Measurements from ENCODE around the gene CDYL.

CDYL gene

GRCh38 chr6:4781967-4782575 is 5.9 kb downstream of the CDYL start:
- DNase-seq (ENCODE audit: low read depth) = no peak

GRCh38 chr6:4786996-4787395 is 10.8 kb downstream of the CDYL start:
- no peak for TF ChIP-seq CTCF (IDR thresholded peaks at IDR 0.05; ENCODE audit: control insufficient read depth, insufficient read depth, low read depth, low read length, missing control alignments)
- H3K4me3 ChIP-seq (ENCODE audit: control insufficient read depth, low read depth, low read length) = no peak overlapping the region

More at GRCh38 chr6:4781967-4782575, 5.9 kb downstream of the CDYL start:
- TF ChIP-seq CTCF (IDR thresholded peaks at IDR 0.05; ENCODE audit: control insufficient read depth, insufficient read depth, low read depth, low read length, missing control alignments) = no peak
- H3K4me3 ChIP-seq (ENCODE audit: control insufficient read depth, low read depth, low read length) = no peak overlapping the region

GRCh38 chr6:4788482-4788881 is 12.3 kb downstream of the CDYL start:
- no peak for TF ChIP-seq CTCF (IDR thresholded peaks at IDR 0.05; ENCODE audit: control insufficient read depth, insufficient read depth, low read depth, low read length, missing control alignments)
- DNase-seq (ENCODE audit: low read depth) = no peak

More at GRCh38 chr6:4786996-4787395, 10.8 kb downstream of the CDYL start:
- DNase-seq (ENCODE audit: low read depth) = no peak

GRCh38 chr6:4788953-4789584 is 12.9 kb downstream of the CDYL start:
- no peak overlapping the region for H3K4me3 ChIP-seq (ENCODE audit: control insufficient read depth, low read depth, low read length)
- no peak for DNase-seq (ENCODE audit: low read depth)
- no peak for TF ChIP-seq CTCF (IDR thresholded peaks at IDR 0.05; ENCODE audit: control insufficient read depth, insufficient read depth, low read depth, low read length, missing control alignments)

More at GRCh38 chr6:4788482-4788881, 12.3 kb downstream of the CDYL start:
- no peak overlapping the region for H3K4me3 ChIP-seq (ENCODE audit: control insufficient read depth, low read depth, low read length)

GRCh38 chr6:4790158-4790899 is 14.1 kb downstream of the CDYL start:
- no peak for DNase-seq (ENCODE audit: low read depth)
- TF ChIP-seq CTCF (IDR thresholded peaks at IDR 0.05; ENCODE audit: control insufficient read depth, insufficient read depth, low read depth, low read length, missing control alignments) = no peak
- H3K4me3 ChIP-seq (ENCODE audit: control insufficient read depth, low read depth, low read length) = no peak overlapping the region

- no peak for TF ChIP-seq CTCF (IDR thresholded peaks at IDR 0.05; ENCODE audit: control insufficient read depth, insufficient read depth, low read depth, low read length, missing control alignments)
- DNase-seq (ENCODE audit: low read depth) = no peak
- H3K4me3 ChIP-seq (ENCODE audit: control insufficient read depth, low read depth, low read length) = no peak overlapping the region
Observed at GRCh38 chr6:4794140-4794707, 18.0 kb downstream of the CDYL start.
